ENCODE measurements around the gene HOXD9. TPM values are rescaled to one million over a fixed set of nuclear protein-coding genes. Genes with fewer than 3 reads are reported as not detected.

Gene HOXD9
- polyA plus RNA-seq, 1 experiment = 1.8 TPM

GRCh38 chr2:176142281-176142680 lies 19.8 kb downstream of the HOXD9 start:
- no peaks in the 10 kb centered on the region for H3K36me3 ChIP-seq (ENCODE audit: control insufficient read depth, insufficient read depth, low read length)
- ChIA-PET POLR2A (no interaction called here), CTCF (interaction anchor here (4.7 to 8.7 kb wide), 2 partner anchors 313 to 411 kb away, joined by 27 to 110 read pairs; no protein-coding TSS in a partner anchor)
- TF ChIP-seq CTCF (IDR thresholded peaks at IDR 0.05; ENCODE audit: insufficient read depth, low read depth, low read length) = no peak
- H3K27me3 ChIP-seq (ENCODE audit: control insufficient read depth, insufficient read depth, low read length) = peaks cover 40% of the 10 kb centered on the region
- H3K4me3 ChIP-seq (ENCODE audit: low read depth, low read length) = no peak overlapping the region
- no peak for DNase-seq (ENCODE audit: low read depth)

GRCh38 chr2:176145085-176145969 lies 22.8 kb downstream of the HOXD9 start:
- TF ChIP-seq CTCF (IDR thresholded peaks at IDR 0.05; ENCODE audit: insufficient read depth, low read depth, low read length) = no peak
- Histone ChIP-seq H3K4me3 (ENCODE audit: low read depth, low read length) (no peak overlapping the region), H3K27me3 (ENCODE audit: control insufficient read depth, insufficient read depth, low read length) (peaks cover 51% of the 10 kb centered on the region), H3K36me3 (ENCODE audit: control insufficient read depth, insufficient read depth, low read length) (no peaks in the 10 kb centered on the region)
- ChIA-PET CTCF (interaction anchor here (0.7 to 8.7 kb wide), 6 partner anchors 13 to 492 kb away, joined by 3 to 110 read pairs (median 6); no protein-coding TSS in a partner anchor), POLR2A (no interaction called here)
- DNase-seq (ENCODE audit: low read depth) = no peak

- H3K36me3 ChIP-seq (ENCODE audit: control insufficient read depth, insufficient read depth, low read length) = no peaks in the 10 kb centered on the region
- ChIA-PET POLR2A (no interaction called here), CTCF (interaction anchor here (0.7 to 8.7 kb wide), 4 partner anchors 14 to 408 kb away, joined by 3 to 110 read pairs (median 15); no protein-coding TSS in a partner anchor)
- TF ChIP-seq CTCF (IDR thresholded peaks at IDR 0.05; ENCODE audit: insufficient read depth, low read depth, low read length) = no peak
- peaks cover 55% of the 10 kb centered on the region for H3K27me3 ChIP-seq (ENCODE audit: control insufficient read depth, insufficient read depth, low read length)
- DNase-seq (ENCODE audit: low read depth) = no peak
- H3K4me3 ChIP-seq (ENCODE audit: low read depth, low read length) = no peak overlapping the region
These were observed 23.6 kb downstream of the HOXD9 start for GRCh38 chr2:176146101-176146500.

- Histone ChIP-seq H3K4me3 (ENCODE audit: low read depth, low read length) (no peak overlapping the region), H3K27me3 (ENCODE audit: control insufficient read depth, insufficient read depth, low read length) (peaks cover 58% of the 10 kb centered on the region), H3K36me3 (ENCODE audit: control insufficient read depth, insufficient read depth, low read length) (no peaks in the 10 kb centered on the region)
- no peak for TF ChIP-seq CTCF (IDR thresholded peaks at IDR 0.05; ENCODE audit: insufficient read depth, low read depth, low read length)
- DNase-seq (ENCODE audit: low read depth) = no peak
- CTCF ChIA-PET = interaction anchor here (0.5 to 4.7 kb wide), 3 partner anchors 369 to 442 kb away, joined by 3 to 27 read pairs (median 3); no protein-coding TSS in a partner anchor
- POLR2A ChIA-PET = no interaction called here
These were observed 24.1 kb downstream of the HOXD9 start for GRCh38 chr2:176146645-176147044.

GRCh38 chr2:176147210-176147799 lies 24.8 kb downstream of the HOXD9 start:
- H3K27me3 ChIP-seq (ENCODE audit: control insufficient read depth, insufficient read depth, low read length) = peaks cover 61% of the 10 kb centered on the region
- DNase-seq (ENCODE audit: low read depth) = no peak
- CTCF ChIA-PET = interaction anchor here (0.5 to 1.7 kb wide), 3 partner anchors 307 to 441 kb away, joined by 3 to 6 read pairs (median 4); no protein-coding TSS in a partner anchor
- POLR2A ChIA-PET = no interaction called here
- no peak overlapping the region for H3K4me3 ChIP-seq (ENCODE audit: low read depth, low read length)
- no peaks in the 10 kb centered on the region for H3K36me3 ChIP-seq (ENCODE audit: control insufficient read depth, insufficient read depth, low read length)
- TF ChIP-seq CTCF (IDR thresholded peaks at IDR 0.05; ENCODE audit: insufficient read depth, low read depth, low read length) = no peak

All from BJ (cell line).